GM10248 (cell line): ENCODE measurements around the gene RXRB.
A peak's percentile ranks its signal among the peaks of the same experiment; 100 is the strongest.

Experiments
- CTCF ChIA-PET: fragments of 300-600 bp; sonication (Branson Sonifier 250); formaldehyde crosslinking; extraction: SDS; loops from one replicate; lab custom pipeline; 2021; ENCODE audit warnings: antibody characterized with exemption; lab: Yijun Ruan, JAX
- POLR2A ChIA-PET: fragments of 350-650 bp; sonication (Branson Sonifier 250); formaldehyde crosslinking; extraction: SDS; loops from one replicate; lab custom pipeline; 2020; ENCODE audit warnings: antibody characterized with exemption; lab: Yijun Ruan, JAX
- DNase-seq: peaks from one replicate; pipeline ENCODE4 v3.0.0; 2012; ENCODE audit errors: extremely low spot score
- TF ChIP-seq, protein P1 (sequence below): IDR thresholded peaks from 2 replicates; pipeline ENCODE4 v1.5.1; 2012; ENCODE audit warnings: mild to moderate bottlenecking, low read depth; ENCODE audit errors: extremely low read depth, missing control alignments, control extremely low read depth

RXRB gene

DNA sequence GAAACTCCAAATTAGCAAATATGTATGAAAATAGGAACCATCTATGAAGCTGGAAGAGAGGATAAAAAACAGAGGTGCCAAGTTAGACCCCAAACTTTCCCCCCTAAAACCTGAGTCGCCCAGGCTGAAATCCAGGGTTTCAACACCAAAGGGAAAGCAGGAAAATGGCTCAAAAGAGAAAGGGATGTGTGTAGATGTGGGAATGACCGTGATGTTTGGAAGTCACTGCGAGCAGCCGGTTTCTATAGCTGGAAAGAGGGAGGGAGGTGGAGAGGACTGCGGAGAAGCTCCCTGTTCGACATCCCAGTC lies 12.3 kb upstream of the RXRB start:
- CTCF ChIA-PET, result interaction anchor here (1.5 kb wide), 1 partner anchor 15 kb away, joined by 5 read pairs; no protein-coding TSS in a partner anchor
- DNase-seq, result no peak
- TF ChIP-seq, protein P1, sequence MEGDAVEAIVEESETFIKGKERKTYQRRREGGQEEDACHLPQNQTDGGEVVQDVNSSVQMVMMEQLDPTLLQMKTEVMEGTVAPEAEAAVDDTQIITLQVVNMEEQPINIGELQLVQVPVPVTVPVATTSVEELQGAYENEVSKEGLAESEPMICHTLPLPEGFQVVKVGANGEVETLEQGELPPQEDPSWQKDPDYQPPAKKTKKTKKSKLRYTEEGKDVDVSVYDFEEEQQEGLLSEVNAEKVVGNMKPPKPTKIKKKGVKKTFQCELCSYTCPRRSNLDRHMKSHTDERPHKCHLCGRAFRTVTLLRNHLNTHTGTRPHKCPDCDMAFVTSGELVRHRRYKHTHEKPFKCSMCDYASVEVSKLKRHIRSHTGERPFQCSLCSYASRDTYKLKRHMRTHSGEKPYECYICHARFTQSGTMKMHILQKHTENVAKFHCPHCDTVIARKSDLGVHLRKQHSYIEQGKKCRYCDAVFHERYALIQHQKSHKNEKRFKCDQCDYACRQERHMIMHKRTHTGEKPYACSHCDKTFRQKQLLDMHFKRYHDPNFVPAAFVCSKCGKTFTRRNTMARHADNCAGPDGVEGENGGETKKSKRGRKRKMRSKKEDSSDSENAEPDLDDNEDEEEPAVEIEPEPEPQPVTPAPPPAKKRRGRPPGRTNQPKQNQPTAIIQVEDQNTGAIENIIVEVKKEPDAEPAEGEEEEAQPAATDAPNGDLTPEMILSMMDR, result no peak
- POLR2A ChIA-PET, result no interaction called here

DNA sequence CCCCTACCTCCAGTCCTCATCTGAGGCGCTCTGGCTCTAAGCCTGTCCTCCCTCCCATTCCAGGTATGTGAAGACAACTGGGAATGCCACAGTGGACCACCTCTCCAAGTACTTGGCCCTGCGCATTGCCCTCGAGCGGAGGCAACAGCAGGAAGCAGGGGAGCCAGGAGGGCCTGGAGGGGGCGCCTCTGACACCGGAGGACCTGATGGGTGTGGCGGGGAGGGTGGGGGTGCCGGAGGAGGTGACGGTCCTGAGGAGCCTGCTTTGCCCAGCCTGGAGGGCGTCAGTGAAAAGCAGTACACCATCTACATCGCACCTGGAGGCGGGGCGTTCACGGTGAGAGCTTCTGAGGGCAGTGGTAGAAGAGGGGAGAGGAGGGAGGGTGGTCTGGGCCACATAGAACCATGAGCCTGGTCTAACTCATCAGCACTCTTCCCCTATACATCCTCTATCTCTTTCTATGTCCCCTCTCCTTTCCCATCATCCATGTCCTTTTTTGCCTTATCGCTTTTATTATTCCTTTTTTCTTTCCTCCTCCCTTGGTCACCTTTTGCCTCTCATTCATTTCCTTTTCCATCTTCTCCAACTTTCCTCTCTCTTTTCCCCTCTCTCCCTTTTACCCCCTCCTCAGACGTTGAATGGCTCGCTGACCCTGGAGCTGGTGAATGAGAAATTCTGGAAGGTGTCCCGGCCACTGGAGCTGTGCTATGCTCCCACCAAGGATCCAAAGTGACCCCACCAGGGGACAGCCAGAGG lies 11.4 kb upstream of the RXRB start:
- ChIA-PET POLR2A (no interaction called here), CTCF (interaction anchor here (0.6 to 1.4 kb wide), 2 partner anchors 37 to 79 kb away, joined by 3 to 6 read pairs; no protein-coding TSS in a partner anchor)
- TF ChIP-seq, protein P1, result no peak

DNA sequence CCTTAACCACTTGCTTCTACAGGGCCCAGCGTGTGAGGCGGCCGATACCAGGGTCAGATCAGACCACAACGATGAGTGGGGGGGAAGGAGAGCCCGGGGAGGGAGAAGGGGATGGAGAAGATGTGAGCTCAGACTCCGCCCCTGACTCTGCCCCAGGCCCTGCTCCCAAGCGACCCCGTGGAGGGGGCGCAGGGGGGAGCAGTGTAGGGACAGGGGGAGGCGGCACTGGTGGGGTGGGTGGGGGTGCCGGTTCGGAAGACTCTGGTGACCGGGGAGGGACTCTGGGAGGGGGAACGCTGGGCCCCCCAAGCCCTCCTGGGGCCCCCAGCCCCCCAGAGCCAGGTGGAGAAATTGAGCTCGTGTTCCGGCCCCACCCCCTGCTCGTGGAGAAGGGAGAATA lies 10.7 kb upstream of the RXRB start:
- POLR2A ChIA-PET, result interaction anchor here (0.8 kb wide), 1 partner anchor 37 kb away, joined by 3 read pairs; no protein-coding TSS in a partner anchor
- no peak for DNase-seq
- CTCF ChIA-PET, result interaction anchor here (1.4 kb wide), 1 partner anchor 38 kb away, joined by 6 read pairs; no protein-coding TSS in a partner anchor
- TF ChIP-seq, protein P1, result no peak

More for the DNA sequence above, 11.4 kb upstream of the RXRB start:
- DNase-seq, result no peak

DNA sequence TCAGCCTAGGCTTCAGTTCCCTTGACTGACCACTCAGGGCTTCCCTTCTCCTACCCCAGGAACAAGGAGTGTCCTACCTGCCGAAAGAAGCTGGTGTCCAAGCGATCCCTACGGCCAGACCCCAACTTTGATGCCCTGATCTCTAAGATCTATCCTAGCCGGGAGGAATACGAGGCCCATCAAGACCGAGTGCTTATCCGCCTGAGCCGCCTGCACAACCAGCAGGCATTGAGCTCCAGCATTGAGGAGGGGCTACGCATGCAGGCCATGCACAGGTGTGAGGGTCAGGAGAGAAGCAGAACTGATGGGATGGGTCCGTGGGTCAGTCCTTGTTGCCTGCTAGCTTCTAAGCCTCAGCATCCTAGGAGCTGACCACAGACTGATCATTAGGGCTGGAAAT lies 9.4 kb upstream of the RXRB start:
- ChIA-PET CTCF (interaction anchor here (1.5 to 1.6 kb wide), 3 partner anchors 18 to 372 kb away, joined by 3 to 5 read pairs (median 4); partner anchors contain the start of genes COL11A2 and TAP2), POLR2A (no interaction called here)
- DNase-seq, result no peak
- TF ChIP-seq, protein P1, result no peak

DNA sequence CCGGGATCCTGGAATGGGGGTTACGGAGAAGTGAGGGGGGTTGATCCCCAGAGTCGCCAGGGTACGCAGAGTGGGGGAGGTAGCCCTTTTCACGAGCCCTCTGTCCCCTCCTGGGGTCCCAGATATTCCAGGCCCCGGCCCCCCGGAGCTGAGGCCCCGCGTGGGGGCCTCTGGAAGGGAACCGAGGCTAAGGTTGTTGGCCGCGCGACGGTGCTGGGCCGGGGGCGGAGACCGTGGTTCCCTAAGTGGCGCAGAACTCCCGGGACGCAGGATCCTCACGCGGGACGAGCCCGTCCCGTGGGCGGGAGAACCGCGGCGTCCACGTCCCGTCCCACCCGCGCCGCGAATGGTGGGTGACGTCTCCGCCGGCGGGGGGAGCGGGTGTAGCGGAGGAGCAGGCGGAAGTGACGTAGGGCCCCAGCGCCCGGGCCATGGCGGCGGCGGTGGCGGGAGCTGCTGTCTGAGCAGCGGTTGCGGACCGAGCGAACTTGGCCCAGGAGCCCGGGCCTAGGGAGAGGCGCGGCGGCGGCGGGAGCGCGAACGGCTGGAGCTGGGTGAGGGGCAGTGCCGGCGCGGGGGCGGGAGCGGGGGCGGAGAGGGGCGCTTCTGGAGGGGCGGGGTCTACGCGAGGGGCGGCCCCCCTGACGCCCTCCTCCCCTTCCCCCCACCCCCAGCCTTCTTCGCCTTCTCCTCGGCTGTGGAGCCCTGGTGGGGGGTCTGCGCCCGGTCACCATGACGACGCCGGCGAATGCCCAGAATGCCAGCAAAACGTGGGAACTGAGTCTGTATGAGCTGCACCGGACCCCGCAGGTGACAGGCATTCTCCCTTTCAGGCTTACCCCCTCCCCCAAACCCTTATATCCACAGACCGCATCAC lies 7.9 kb upstream of the RXRB start, which contains the start of gene RING1:
TSS of gene RING1 (plus strand) at position 410 of the 877 bp plus-strand sequence. CDS start at position 733, 323 bp downstream.
- TF ChIP-seq, protein P1, result no peak
- peak; percentile 95 for DNase-seq
- ChIA-PET CTCF (interaction anchor here (0.9 to 2.0 kb wide), 8 partner anchors 10 to 193 kb away, joined by 3 to 6 read pairs (median 4); no protein-coding TSS in a partner anchor), POLR2A (interaction anchor here (0.6 to 0.8 kb wide), 5 partner anchors 17 to 236 kb away, joined by 3 to 4 read pairs (median 3); no protein-coding TSS in a partner anchor)
